ENCODE results near the gene NDUFV3.
"Not testable (repeated sequence)": the region's sequence is repeated elsewhere in the genome, so short reads cannot be mapped to it uniquely, and the experiment has no call there.

The NDUFV3 gene

DNA sequence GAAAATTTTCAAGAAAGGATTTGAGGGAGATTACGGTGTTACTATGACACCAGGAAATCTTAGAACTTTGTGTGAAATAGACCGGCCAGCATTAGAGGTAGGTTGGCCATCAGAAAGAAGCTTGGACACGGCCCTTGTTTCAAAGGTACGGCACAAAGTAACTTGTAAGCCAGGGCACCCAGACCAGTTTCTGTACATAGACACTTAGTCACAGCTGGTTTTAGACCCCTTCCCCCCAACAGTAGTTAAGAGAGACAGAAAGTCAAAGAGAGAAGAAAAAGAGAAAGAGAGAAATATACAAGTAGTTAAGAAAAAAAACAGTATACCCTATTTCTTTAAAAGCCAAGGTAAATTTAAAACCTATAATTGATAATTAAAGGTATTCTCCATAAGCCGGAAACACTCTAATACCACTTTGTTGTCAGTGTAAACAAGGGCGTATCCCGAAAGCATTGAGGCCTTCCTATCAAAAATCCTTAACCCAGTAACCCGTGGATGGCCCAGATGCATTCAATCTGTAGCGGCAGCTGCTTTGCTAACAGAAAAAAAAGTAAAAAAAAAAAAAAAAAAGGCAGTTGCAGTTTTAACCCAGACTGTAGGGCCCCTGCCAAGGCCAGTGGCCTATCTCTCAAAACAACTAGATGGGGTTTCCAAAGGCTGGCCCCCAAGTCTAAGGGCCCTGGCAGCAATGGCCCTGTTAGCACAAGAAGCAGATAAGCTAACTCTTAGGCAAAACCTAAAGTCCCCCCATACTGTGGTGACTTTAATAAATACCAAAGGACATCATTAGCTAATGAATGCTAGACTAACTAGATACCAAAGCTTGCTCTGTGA, 40.2 kb downstream of the NDUFV3 start:
- H3K27me3 ChIP-seq (ENCODE audit: control insufficient read depth, insufficient read depth, low read length); H3K36me3 ChIP-seq (ENCODE audit: control insufficient read depth, insufficient read depth, low read length); H3K9me3 ChIP-seq (ENCODE audit: control insufficient read depth, low read length); H3K4me1 ChIP-seq (ENCODE audit: control insufficient read depth, insufficient read depth, low read length); H3K4me3 ChIP-seq (ENCODE audit: low read length); H3K9ac ChIP-seq (ENCODE audit: low read length): not testable (repeated sequence)

DNA sequence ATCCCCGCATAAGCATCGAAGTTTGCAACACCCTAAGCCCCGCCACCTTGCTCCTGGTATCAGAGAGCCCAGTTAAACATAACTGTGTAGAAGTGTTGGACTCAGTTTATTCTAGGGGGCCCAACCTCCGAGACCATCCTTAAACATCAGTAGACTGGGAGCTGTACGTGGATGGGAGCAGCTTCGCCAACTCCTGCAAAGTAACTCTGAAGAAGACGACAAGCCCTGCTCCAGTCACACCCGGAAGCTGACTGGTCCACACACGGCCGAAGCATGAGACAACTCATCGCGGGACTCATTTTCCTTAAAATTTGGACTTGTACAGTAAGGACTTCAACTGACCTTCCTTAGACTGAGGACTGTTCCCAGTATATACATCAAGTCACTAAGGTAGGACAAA, 40.9 kb downstream of the NDUFV3 start:
- H3K27me3 ChIP-seq (ENCODE audit: control insufficient read depth, insufficient read depth, low read length); H3K4me3 ChIP-seq (ENCODE audit: low read length); H3K36me3 ChIP-seq (ENCODE audit: control insufficient read depth, insufficient read depth, low read length); H3K9me3 ChIP-seq (ENCODE audit: control insufficient read depth, low read length); H3K9ac ChIP-seq (ENCODE audit: low read length); H3K4me1 ChIP-seq (ENCODE audit: control insufficient read depth, insufficient read depth, low read length): not testable (repeated sequence)

DNA sequence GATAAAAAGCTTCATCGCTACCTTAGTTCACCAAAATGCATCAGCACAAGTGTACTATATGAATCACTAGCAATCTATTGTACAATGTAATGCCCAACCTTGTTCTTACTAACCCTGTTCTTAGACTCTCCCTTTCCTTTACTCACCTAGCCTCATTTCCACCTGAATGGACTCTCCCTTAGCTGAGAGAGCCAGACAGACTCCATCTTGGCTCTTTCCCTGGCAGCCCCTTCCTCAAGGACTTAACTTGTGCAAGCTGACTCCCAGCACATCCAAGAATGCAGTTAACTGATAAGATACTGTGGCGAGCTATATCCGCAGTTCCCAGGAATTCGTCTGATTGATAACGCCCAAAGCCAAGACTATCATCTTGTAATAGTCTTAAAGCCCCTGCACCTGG, 43.3 kb downstream of the NDUFV3 start:
- H3K9ac ChIP-seq (ENCODE audit: low read length); H3K4me3 ChIP-seq (ENCODE audit: low read length); H3K4me1 ChIP-seq (ENCODE audit: control insufficient read depth, insufficient read depth, low read length): not testable (repeated sequence)

DNA sequence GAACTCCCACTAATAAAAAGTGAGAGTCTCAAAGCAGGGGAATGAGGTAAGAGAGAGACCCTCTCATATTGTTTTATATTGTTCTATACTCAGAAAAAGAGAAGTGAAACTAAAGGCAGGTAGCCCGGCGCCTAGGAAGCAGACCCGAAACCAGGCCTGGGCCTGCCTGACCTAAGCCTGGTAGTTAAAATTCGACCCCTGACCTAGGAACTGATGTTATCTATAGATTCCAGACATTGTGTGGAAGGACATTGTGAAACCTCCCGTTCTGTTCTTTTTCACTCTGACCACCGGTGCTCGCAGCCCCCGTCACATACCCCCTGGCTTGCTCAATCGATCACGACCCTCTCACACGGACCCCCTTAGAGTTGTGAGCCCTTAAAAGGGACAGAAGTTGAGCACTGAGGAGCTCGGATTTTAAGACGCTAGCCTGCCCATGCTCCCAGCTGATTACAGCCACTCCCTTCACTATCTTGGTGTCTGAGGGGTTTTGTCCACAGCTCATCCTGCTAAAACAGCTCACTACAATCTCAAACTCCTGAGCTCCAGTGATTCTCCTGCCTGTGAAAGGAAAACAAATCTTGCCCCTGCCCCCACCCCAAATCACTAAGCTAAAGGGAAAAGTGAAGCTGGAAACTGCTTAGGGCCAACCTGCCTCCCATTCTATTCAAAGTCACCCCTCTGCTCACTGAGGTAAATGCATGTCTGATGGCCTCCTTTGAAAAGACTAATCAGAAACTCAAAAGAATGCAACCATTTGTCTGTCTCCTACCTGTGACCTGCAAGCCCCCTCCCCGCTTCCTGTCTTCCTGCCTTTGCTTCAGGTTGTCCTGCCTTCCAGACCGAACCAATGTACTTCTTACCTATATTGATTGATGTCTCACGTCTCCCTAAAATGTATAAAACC, 44.2 kb downstream of the NDUFV3 start:
- H3K9ac ChIP-seq (ENCODE audit: low read length); H3K36me3 ChIP-seq (ENCODE audit: control insufficient read depth, insufficient read depth, low read length); H3K27me3 ChIP-seq (ENCODE audit: control insufficient read depth, insufficient read depth, low read length); H3K9me3 ChIP-seq (ENCODE audit: control insufficient read depth, low read length); H3K4me1 ChIP-seq (ENCODE audit: control insufficient read depth, insufficient read depth, low read length); H3K4me3 ChIP-seq (ENCODE audit: low read length): not testable (repeated sequence)

More for the DNA sequence above, 43.3 kb downstream of the NDUFV3 start:
- H3K36me3 ChIP-seq (ENCODE audit: control insufficient read depth, insufficient read depth, low read length); H3K9me3 ChIP-seq (ENCODE audit: control insufficient read depth, low read length); H3K27me3 ChIP-seq (ENCODE audit: control insufficient read depth, insufficient read depth, low read length): not testable (repeated sequence)

DNA sequence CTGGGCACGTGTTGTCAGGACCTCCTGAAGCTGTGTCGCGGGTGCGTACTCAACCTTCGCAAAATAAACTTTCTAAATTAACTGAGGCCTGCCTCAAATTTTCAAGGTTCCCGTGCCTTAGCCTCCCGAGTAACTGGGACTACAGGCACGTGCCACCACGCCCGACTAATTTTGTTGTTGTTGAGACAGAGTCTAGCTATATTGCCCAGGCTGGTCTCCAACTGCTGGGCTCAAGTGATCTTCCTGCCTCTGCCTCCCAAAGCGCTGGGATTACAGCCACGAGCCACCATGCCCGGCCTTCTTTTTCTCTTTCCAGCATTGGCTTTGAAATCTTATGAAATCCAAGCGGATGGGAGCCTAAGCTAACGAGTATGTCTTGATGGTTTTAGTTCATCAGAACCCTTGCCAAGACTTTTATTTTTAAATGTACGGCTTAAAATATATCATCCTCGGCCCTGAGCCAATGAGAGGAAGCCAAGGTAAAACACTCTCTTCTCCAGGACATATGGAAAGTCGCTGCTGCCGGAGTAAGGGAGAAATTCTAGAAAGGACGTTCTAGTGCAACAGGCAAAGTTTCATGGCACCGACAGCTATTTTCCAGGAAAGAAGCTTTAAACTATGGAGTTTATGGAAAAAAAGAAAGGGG, 45.0 kb downstream of the NDUFV3 start:
- Histone ChIP-seq H3K9me3 (ENCODE audit: control insufficient read depth, low read length) (no peaks in the 10 kb centered on the region), H3K9ac (ENCODE audit: low read length) (no peak overlapping the region), H3K4me1 (ENCODE audit: control insufficient read depth, insufficient read depth, low read length) (peaks cover 6% of the 10 kb centered on the region), H3K4me3 (ENCODE audit: low read length) (no peak overlapping the region), H3K36me3 (ENCODE audit: control insufficient read depth, insufficient read depth, low read length) (no peaks in the 10 kb centered on the region), H3K27me3 (ENCODE audit: control insufficient read depth, insufficient read depth, low read length) (no peaks in the 10 kb centered on the region)

DNA sequence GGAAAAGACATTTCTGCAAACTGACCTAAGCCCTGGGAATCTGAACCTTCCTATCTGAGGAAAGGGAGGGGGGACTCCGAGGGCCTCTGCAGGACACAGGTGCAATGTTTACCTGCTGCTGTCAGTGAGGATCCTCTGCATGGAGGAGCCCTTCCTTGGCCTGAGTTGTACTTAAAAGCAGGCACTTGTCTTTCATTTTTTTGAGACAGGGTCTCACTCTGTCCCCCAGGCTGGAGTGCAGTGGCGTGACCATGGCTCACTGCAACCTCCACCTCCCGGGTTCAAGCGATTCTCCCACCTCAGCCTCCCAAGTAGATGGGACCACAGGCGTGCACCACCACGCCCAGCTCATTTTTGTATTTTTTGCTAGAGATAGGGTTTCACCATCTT, 45.5 kb downstream of the NDUFV3 start:
- not testable (repeated sequence) for H3K36me3 ChIP-seq (ENCODE audit: control insufficient read depth, insufficient read depth, low read length); H3K9me3 ChIP-seq (ENCODE audit: control insufficient read depth, low read length); H3K4me1 ChIP-seq (ENCODE audit: control insufficient read depth, insufficient read depth, low read length); H3K27me3 ChIP-seq (ENCODE audit: control insufficient read depth, insufficient read depth, low read length); H3K4me3 ChIP-seq (ENCODE audit: low read length); H3K9ac ChIP-seq (ENCODE audit: low read length)

DNA sequence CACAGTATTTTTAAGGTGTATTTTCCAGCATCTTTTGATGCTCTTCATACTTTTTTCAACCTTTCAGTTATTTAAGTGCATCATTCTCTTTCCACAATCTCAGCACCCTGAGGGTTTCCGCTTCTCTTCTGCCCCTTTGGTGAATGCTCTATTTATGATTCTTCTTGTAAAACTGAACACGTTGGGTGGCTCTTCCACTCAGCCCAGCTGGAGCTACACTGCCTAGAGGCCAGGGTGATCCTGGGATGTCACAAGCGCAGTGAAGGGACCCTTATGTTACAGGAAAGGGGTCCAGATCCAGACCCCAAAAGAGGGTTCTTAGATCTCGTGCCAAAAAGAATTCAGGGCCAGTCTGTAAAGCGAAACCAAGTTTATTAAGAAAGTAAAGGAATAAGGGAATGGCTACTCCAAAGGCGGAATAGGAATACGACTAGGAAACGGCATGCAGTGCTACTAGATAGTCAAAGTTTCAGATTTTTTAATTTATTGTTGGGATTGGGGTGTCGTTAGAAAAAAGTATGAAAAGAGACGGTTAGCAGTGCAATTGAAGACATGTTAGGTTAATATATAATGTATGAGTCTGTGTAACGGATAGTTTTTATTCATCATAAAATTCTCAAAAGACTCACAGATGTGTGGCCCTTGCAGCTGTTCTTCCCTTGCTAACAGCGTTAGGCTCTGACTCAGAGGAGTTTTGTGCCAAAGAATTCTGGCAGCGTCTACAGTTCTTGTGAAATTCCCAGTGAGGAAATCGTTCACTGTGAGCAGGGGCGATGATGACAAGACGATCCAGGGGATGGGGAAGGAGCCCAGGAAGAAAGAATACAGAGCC, 46.7 kb downstream of the NDUFV3 start:
- H3K9ac ChIP-seq (ENCODE audit: low read length) = no peak overlapping the region
- H3K9me3 ChIP-seq (ENCODE audit: control insufficient read depth, low read length) = no peaks in the 10 kb centered on the region
- H3K36me3 ChIP-seq (ENCODE audit: control insufficient read depth, insufficient read depth, low read length) = no peaks in the 10 kb centered on the region
- H3K4me1 ChIP-seq (ENCODE audit: control insufficient read depth, insufficient read depth, low read length) = no peaks in the 10 kb centered on the region
- no peaks in the 10 kb centered on the region for H3K27me3 ChIP-seq (ENCODE audit: control insufficient read depth, insufficient read depth, low read length)
- no peak overlapping the region for H3K4me3 ChIP-seq (ENCODE audit: low read length)

DNA sequence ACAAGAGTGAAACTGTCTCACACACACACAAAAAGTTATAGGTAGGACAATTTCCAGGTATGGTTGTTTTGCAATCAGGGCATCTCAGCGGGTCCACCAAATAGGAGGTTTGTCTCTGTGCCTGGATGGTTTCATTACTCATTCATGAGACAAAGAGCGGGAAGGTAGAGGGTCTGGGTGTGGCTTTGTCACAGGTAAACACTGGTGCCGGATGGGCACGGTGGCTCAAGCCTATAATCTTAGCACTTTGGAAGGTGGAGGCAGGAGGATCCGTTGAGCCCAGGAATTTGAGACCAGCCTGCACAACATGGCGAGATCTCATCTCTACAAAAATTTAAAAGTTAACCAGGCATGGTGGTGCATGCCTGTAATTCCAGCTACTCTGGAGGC, 48.6 kb downstream of the NDUFV3 start:
- no peaks in the 10 kb centered on the region for H3K27me3 ChIP-seq (ENCODE audit: control insufficient read depth, insufficient read depth, low read length)
- H3K9me3 ChIP-seq (ENCODE audit: control insufficient read depth, low read length) = no peaks in the 10 kb centered on the region
- no peak overlapping the region for H3K4me3 ChIP-seq (ENCODE audit: low read length)
- H3K4me1 ChIP-seq (ENCODE audit: control insufficient read depth, insufficient read depth, low read length) = no peaks in the 10 kb centered on the region
- no peak overlapping the region for H3K9ac ChIP-seq (ENCODE audit: low read length)
- H3K36me3 ChIP-seq (ENCODE audit: control insufficient read depth, insufficient read depth, low read length) = no peaks in the 10 kb centered on the region

DNA sequence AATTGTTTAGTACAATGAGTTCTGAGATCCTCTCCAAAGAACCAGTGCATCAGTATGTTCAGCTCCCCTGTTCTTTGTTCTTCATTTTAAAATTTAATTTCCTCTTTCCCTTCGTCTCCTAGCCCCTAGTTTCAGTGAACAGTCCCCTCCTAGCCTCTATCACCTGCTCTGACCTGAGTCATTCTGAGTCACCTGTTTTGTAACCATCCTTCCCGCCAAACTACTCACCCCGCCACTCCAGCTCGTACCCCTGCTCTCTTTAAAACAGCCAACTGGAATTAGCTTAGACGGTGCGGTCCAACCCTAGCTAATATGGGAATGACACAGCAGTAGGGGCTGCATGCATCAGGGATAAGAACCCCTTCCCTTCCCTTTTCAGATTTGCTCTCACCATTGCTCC, 49.1 kb downstream of the NDUFV3 start:
- H3K4me1 ChIP-seq (ENCODE audit: control insufficient read depth, insufficient read depth, low read length) = no peaks in the 10 kb centered on the region
- no peaks in the 10 kb centered on the region for H3K36me3 ChIP-seq (ENCODE audit: control insufficient read depth, insufficient read depth, low read length)
- H3K9me3 ChIP-seq (ENCODE audit: control insufficient read depth, low read length) = no peaks in the 10 kb centered on the region
- no peak overlapping the region for H3K9ac ChIP-seq (ENCODE audit: low read length)
- no peak overlapping the region for H3K4me3 ChIP-seq (ENCODE audit: low read length)
- H3K27me3 ChIP-seq (ENCODE audit: control insufficient read depth, insufficient read depth, low read length) = no peaks in the 10 kb centered on the region

DNA sequence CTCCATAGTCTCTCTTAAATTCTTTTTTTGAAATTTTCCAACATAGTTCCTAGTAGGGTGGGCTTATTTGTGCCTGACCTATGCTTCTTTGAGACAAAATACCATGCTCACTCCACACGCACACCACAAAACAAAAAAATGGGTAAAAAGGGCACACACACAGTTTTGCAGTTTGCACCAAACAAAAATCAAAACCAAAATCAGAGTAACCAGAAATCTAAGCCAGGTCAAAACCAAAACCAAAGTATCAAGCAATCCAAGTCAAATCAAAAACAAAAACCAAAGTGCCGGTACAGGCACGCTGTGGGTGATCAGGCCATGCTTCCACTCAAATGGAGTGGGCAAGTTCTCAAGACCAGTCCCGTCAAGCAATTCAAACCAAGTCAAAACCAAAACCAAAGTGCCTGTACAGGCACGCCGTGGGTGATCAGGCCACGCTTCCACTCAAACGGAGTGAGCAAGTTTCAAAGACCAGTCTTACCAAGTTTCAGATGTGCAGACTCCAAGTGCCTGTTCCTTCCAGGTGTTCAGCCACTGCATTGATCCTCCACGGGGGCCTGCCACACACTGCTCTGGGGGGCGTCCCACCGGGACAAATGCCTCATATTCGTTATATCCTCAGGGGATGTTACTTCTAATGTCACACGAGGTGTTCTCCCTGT, 56.1 kb downstream of the NDUFV3 start:
- H3K4me3 ChIP-seq (ENCODE audit: low read length); H3K9me3 ChIP-seq (ENCODE audit: control insufficient read depth, low read length); H3K27me3 ChIP-seq (ENCODE audit: control insufficient read depth, insufficient read depth, low read length); H3K36me3 ChIP-seq (ENCODE audit: control insufficient read depth, insufficient read depth, low read length); H3K4me1 ChIP-seq (ENCODE audit: control insufficient read depth, insufficient read depth, low read length); H3K9ac ChIP-seq (ENCODE audit: low read length): not testable (repeated sequence)

DNA sequence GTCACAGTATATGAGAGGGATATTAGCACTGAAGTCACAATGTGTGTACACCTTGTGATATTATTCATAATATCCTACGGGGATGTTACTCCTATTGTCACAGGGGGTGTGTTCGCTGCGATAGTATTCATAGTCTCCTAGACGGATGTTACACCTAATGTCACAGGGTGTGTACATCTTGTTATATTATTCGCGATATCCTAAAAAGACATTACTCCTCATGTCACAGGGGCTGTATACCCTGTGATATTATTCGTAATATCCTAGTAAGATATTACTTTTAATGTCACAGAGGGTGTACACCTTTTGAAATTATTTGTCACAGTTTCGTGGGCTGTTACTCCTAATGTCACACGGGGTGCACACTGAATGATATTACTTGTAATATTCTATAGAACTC, 58.1 kb downstream of the NDUFV3 start:
- H3K4me3 ChIP-seq (ENCODE audit: low read length) = not testable (repeated sequence)

More for the DNA sequence above, 58.1 kb downstream of the NDUFV3 start:
- not testable (repeated sequence) for H3K9me3 ChIP-seq (ENCODE audit: control insufficient read depth, low read length); H3K36me3 ChIP-seq (ENCODE audit: control insufficient read depth, insufficient read depth, low read length); H3K4me1 ChIP-seq (ENCODE audit: control insufficient read depth, insufficient read depth, low read length); H3K9ac ChIP-seq (ENCODE audit: low read length); H3K27me3 ChIP-seq (ENCODE audit: control insufficient read depth, insufficient read depth, low read length)
